HCT116 (cell line): ENCODE data around the gene TCEA2. TPM values are rescaled to one million over a fixed set of nuclear protein-coding genes. Genes with fewer than 3 reads are reported as not detected.

Source experiments
- ATAC-seq: fragments of 200-7000 bp; cut with Tn5 transposase; 2 replicates; pipeline ENCODE4 v1.9.1; 2020; ENCODE audit warnings: mild to moderate bottlenecking, moderate library complexity
- BruUV-seq: library from RNA; stranded (reverse); fragments of 400-500 nt; replicated peaks from 2 replicates; lab custom pipeline; 2021; lab: Mats Ljungman, UMichigan
- CTCF ChIA-PET: fragments of 300-600 bp; sonication (Branson Sonifier 250); formaldehyde crosslinking; loops from one replicate; lab custom pipeline; 2021; ENCODE audit warnings: antibody characterized with exemption; lab: Charles Lee
- POLR2A ChIA-PET: fragments of 300-600, 350-600 bp; sonication (Branson Sonifier 250); formaldehyde crosslinking; loops from one replicate; lab custom pipeline; 2021; ENCODE audit warnings: antibody characterized with exemption; lab: Charles Lee
- RAD21 ChIA-PET, 2 experiments: fragments of 300-600 bp; sonication (Branson Sonifier 250); formaldehyde crosslinking; loops; one replicate each; lab custom pipeline; 2023; ENCODE audit warnings: low total read pairs in 2 of 2; ENCODE audit not compliant: uncharacterized antibody in 2 of 2, unreplicated experiment in 2 of 2, low non-redundant PET in 1 of 2; lab: Charles Lee
- DNase-seq: peaks from one replicate; pipeline ENCODE4 v3.0.0-alpha.2; 2010; ENCODE audit warnings: low read depth, low spot score
- H2AFZ ChIP-seq: fragments of 200-600 bp; shearing (Covaris generic), sonication (generic); 2 replicates; pipeline ENCODE4 v1.6.1; 2017; ENCODE audit warnings: low read depth, mixed run types, mixed read lengths, antibody characterized with exemption, low read length; ENCODE audit not compliant: poor library complexity, severe bottlenecking
- H3K27ac ChIP-seq: 2 replicates; pipeline ENCODE4 v1.5.1; 2012; ENCODE audit warnings: low read depth, low read length
- H3K27me3 ChIP-seq: fragments of 200-600 bp; sonication (generic); 2 replicates; pipeline ENCODE4 v1.6.1; 2016; ENCODE audit warnings: mixed run types, low read length, mixed read lengths; ENCODE audit not compliant: insufficient read depth
- H3K36me3 ChIP-seq, 2 experiments: fragments of 200-500 bp in 1 of 2; fragments of 200-600 bp in 1 of 2; sonication (Bioruptor generic) in 1 of 2; sonication (generic) in 1 of 2; 2 replicates each; pipeline versions ENCODE4 v1.5.1 to v1.6.1; 2014 to 2016; ENCODE audit warnings: low read length in 2 of 2, inconsistent platforms in 1 of 2, mixed read lengths in 1 of 2, mixed run types in 1 of 2; ENCODE audit not compliant: insufficient read depth in 2 of 2, control insufficient read depth in 1 of 2
- H3K4me1 ChIP-seq, 2 experiments: fragments of 200-600 bp in 1 of 2; sonication (generic) in 1 of 2; 2 replicates each; pipeline versions ENCODE4 v1.5.1 to v1.6.1; 2012 to 2017; ENCODE audit warnings: low read length in 2 of 2, inconsistent platforms in 1 of 2, mild to moderate bottlenecking in 1 of 2, mixed read lengths in 1 of 2, mixed run types in 1 of 2, moderate library complexity in 1 of 2; ENCODE audit not compliant: insufficient read depth in 2 of 2, control insufficient read depth in 1 of 2
- H3K4me2 ChIP-seq: fragments of 200-600 bp; sonication (generic); 2 replicates; pipeline ENCODE4 v1.6.1; 2017; ENCODE audit warnings: mixed run types, low read length, mixed read lengths
- H3K4me3 ChIP-seq, 2 experiments: fragments of 200-600 bp in 1 of 2; sonication (generic) in 1 of 2; replicated peaks in 1 of 2; 2 replicates each; pipeline ENCODE4 v1.5.1; 2011 to 2016; ENCODE audit warnings: low read length in 2 of 2, control low read depth in 1 of 2, low read depth in 1 of 2, mild to moderate bottlenecking in 1 of 2, mixed read lengths in 1 of 2, mixed run types in 1 of 2
- H3K79me2 ChIP-seq: fragments of 200-600 bp; sonication (generic); 2 replicates; pipeline ENCODE4 v1.6.1; 2017; ENCODE audit warnings: mild to moderate bottlenecking, mixed run types, low read length, moderate library complexity, mixed read lengths; ENCODE audit not compliant: insufficient read depth
- H3K9ac ChIP-seq: fragments of 200-600 bp; sonication (generic); 2 replicates; pipeline ENCODE4 v1.6.1; 2016; ENCODE audit warnings: low read length, mixed read lengths
- H3K9me2 ChIP-seq: fragments of 200-600 bp; sonication (generic), shearing (Covaris generic); 2 replicates; pipeline ENCODE4 v1.6.1; 2017; ENCODE audit warnings: mixed run types, mild to moderate bottlenecking, moderate library complexity; ENCODE audit not compliant: insufficient read depth
- H3K9me3 ChIP-seq, 2 experiments: fragments of 200-500 bp in 1 of 2; fragments of 200-600 bp in 1 of 2; sonication (Bioruptor generic) in 1 of 2; sonication (generic) in 1 of 2; 2 replicates each; pipeline ENCODE4 v1.6.1; 2014 to 2017; ENCODE audit warnings: low read length in 2 of 2, mixed read lengths in 2 of 2, inconsistent platforms in 1 of 2, low read depth in 1 of 2, mild to moderate bottlenecking in 1 of 2, mixed run types in 1 of 2, moderate library complexity in 1 of 2; ENCODE audit not compliant: control insufficient read depth in 1 of 2, insufficient read depth in 1 of 2
- H4K20me1 ChIP-seq: fragments of 200-600 bp; sonication (generic), shearing (Covaris generic); 2 replicates; pipeline ENCODE4 v1.6.1; 2017; ENCODE audit warnings: mixed run types, mild to moderate bottlenecking, moderate library complexity; ENCODE audit not compliant: insufficient read depth
- CEBPB ChIP-seq: IDR thresholded peaks from 2 replicates; pipeline ENCODE4 v1.6.1; 2012; ENCODE audit warnings: low read depth
- EGR1 ChIP-seq: IDR thresholded peaks from 2 replicates; pipeline ENCODE4 v1.6.1; 2012; ENCODE audit warnings: low read depth
- ELF1 ChIP-seq: IDR thresholded peaks from 2 replicates; pipeline ENCODE4 v1.6.1; 2012; ENCODE audit warnings: low read depth, borderline replicate concordance
- EZH2 ChIP-seq: fragments of 200-600 bp; sonication (generic); IDR thresholded peaks from 2 replicates; pipeline ENCODE4 v1.6.1; 2017; ENCODE audit warnings: antibody characterized with exemption, mixed run types
- EZH2phosphoT487 ChIP-seq: fragments of 200-600 bp; IDR thresholded peaks from 2 replicates; pipeline ENCODE4 v1.6.1; 2018; ENCODE audit warnings: antibody characterized with exemption, borderline replicate concordance
- MAX ChIP-seq: IDR thresholded peaks from 2 replicates; pipeline ENCODE4 v1.6.1; 2012
- POLR2A ChIP-seq: IDR thresholded peaks from 2 replicates; pipeline ENCODE4 v1.7.0; 2011; ENCODE audit warnings: borderline replicate concordance; ENCODE audit not compliant: insufficient read depth, insufficient read length; ENCODE audit errors: extremely low read depth
- REST ChIP-seq: IDR thresholded peaks from 2 replicates; pipeline ENCODE4 v1.6.1; 2012; ENCODE audit warnings: low read depth
- SIN3A ChIP-seq: IDR thresholded peaks from 2 replicates; pipeline ENCODE4 v1.6.1; 2012; ENCODE audit warnings: low read depth
- SP1 ChIP-seq: IDR thresholded peaks from 2 replicates; pipeline ENCODE4 v1.6.1; 2012; ENCODE audit warnings: low read depth
- SRF ChIP-seq: IDR thresholded peaks from 2 replicates; pipeline ENCODE4 v1.6.1; 2012; ENCODE audit warnings: low read depth
- TCF7L2 ChIP-seq: IDR thresholded peaks from 2 replicates; pipeline ENCODE4 v1.7.0; 2011; ENCODE audit warnings: borderline replicate concordance, inconsistent platforms; ENCODE audit not compliant: insufficient read depth, insufficient read length; ENCODE audit errors: extremely low read depth
- ZBTB33 ChIP-seq: IDR thresholded peaks from 2 replicates; pipeline ENCODE4 v1.6.1; 2011; ENCODE audit warnings: mild to moderate bottlenecking, low read length, moderate library complexity; ENCODE audit not compliant: insufficient replicate concordance; ENCODE audit errors: extremely low read depth
- ZNF274 ChIP-seq: fragments of 200-500 bp; sonication (Bioruptor generic); IDR thresholded peaks from 2 replicates; pipeline ENCODE4 v1.6.1; 2014; ENCODE audit warnings: mild to moderate bottlenecking, low read depth, low read length, inconsistent platforms
- intact Hi-C: fragments of 100-400 bp; cut with micrococcal nuclease; formaldehyde crosslinking; loops from 2 replicates; pipeline ENCODE4 v1.10.0; 2022
- total RNA-seq: library from RNA; stranded (reverse); gene quantifications from one replicate; pipeline ENCODE4 v1.2.1, GENCODE V29; 2021; ENCODE audit not compliant: unreplicated experiment

TCEA2 gene
- total RNA-seq, 1 experiment from 2014 or later = 29.7 TPM

- TF ChIP-seq ZBTB33 (no peak), ELF1 (no peak), TCF7L2 (no peak)
- TF ChIP-seq, all 23 proteins: peak for 0
These were observed 11.3 kb upstream of the TCEA2 start (continued) for GRCh38 chr20:64051561-64052325.

- TF ChIP-seq ZNF274 = no peak
- TF ChIP-seq REST = no peak
- TF ChIP-seq MAX = no peak
- TF ChIP-seq SP1 = no peak
- no peak for TF ChIP-seq POLR2A
- no peak for TF ChIP-seq SIN3A
- TF ChIP-seq EZH2phosphoT487 = no peak
- no peak for TF ChIP-seq ELF1
- TF ChIP-seq EGR1 = no peak
- TF ChIP-seq SRF = no peak
- TF ChIP-seq CEBPB = no peak
- TF ChIP-seq EZH2 = no peak
- no peak for ATAC-seq
- Histone ChIP-seq H3K9me3 (no peaks in the 10 kb centered on the region), H3K9ac (no peak overlapping the region), H3K4me3 (no peak overlapping the region), H3K36me3 (no peaks in the 10 kb centered on the region), H3K4me2 (no peak overlapping the region), H3K9me2 (no peaks in the 10 kb centered on the region), H4K20me1 (no peaks in the 10 kb centered on the region), H3K79me2 (no peaks in the 10 kb centered on the region), H3K27me3 (no peaks in the 10 kb centered on the region), H3K4me1 (peaks cover 16 to 34% of the 10 kb centered on the region in 2 experiments), H2AFZ (no peak overlapping the region), H3K27ac (no peak overlapping the region)
- ChIA-PET RAD21 (no interaction called here), CTCF (interaction anchor here (2.9 kb wide), 1 partner anchor 72 kb away, joined by 13 read pairs; the partner anchor contains the start of gene PRPF6), POLR2A (no interaction called here)
- intact Hi-C loops = loop anchor here (10.0 kb wide), 1 partner anchor 348 kb away; the partner anchor contains the start of genes ARFRP1 and ZGPAT
- no TSS peak for BruUV-seq
- no peak for DNase-seq
These were observed 10.7 kb upstream of the TCEA2 start for GRCh38 chr20:64052326-64052722.
